CD14-positive monocyte (primary cell): ENCODE data around the gene STARD3. TPM values are rescaled to one million over a fixed set of nuclear protein-coding genes. Genes with fewer than 3 reads are reported as not detected.

Source experiments
- DNase-seq, 3 donors: peaks; one replicate each; pipeline ENCODE4 v3.0.0-alpha.2; 2011 to 2022
- H2AFZ ChIP-seq: 2 replicates; pipeline ENCODE4 v1.6.0; 2012; ENCODE audit warnings: mild to moderate bottlenecking, low read depth, low read length, inconsistent platforms; ENCODE audit not compliant: insufficient read depth, poor library complexity, severe bottlenecking
- H3K27ac ChIP-seq, 2 donors: 1 replicate in 1 of 2; 2 replicates in 1 of 2; pipeline ENCODE4 v1.5.1; 2012 to 2013; ENCODE audit warnings: low read length in 2 of 2, control low read depth in 1 of 2, inconsistent platforms in 1 of 2, low read depth in 1 of 2, mild to moderate bottlenecking in 1 of 2
- H3K27me3 ChIP-seq, 2 donors: one replicate each; pipeline versions ENCODE4 v1.6.0 to v1.6.1; 2011 to 2013; ENCODE audit warnings: low read length in 2 of 2; ENCODE audit not compliant: control insufficient read depth in 2 of 2, insufficient read depth in 2 of 2
- H3K36me3 ChIP-seq, 2 donors: replicated peaks in 1 of 2; 1 replicate in 1 of 2; 2 replicates in 1 of 2; pipeline versions ENCODE4 v1.5.1 to v1.6.1; 2012 to 2013; ENCODE audit warnings: low read length in 2 of 2, control low read depth in 1 of 2, inconsistent platforms in 1 of 2, mild to moderate bottlenecking in 1 of 2; ENCODE audit not compliant: insufficient read depth in 2 of 2, control insufficient read depth in 1 of 2
- H3K4me1 ChIP-seq, 2 donors: 1 replicate in 1 of 2; 2 replicates in 1 of 2; pipeline versions ENCODE4 v1.5.1 to v1.6.1; 2012 to 2013; ENCODE audit warnings: low read length in 2 of 2, control low read depth in 1 of 2, inconsistent platforms in 1 of 2, mild to moderate bottlenecking in 1 of 2, moderate library complexity in 1 of 2; ENCODE audit not compliant: insufficient read depth in 2 of 2, control insufficient read depth in 1 of 2
- H3K4me2 ChIP-seq: replicated peaks from 2 replicates; pipeline ENCODE3; 2012; ENCODE audit warnings: low read length, moderate library complexity, mild to moderate bottlenecking; ENCODE audit not compliant: poor library complexity, severe bottlenecking; ENCODE audit errors: extremely low read depth
- H3K4me3 ChIP-seq, 3 experiments: fragments of 200-600 bp in 1 of 3; sonication (generic) in 1 of 3; replicated peaks in 1 of 3; 1 replicate in 2 of 3; 2 replicates in 1 of 3; pipeline ENCODE4 v1.5.1; 2011 to 2013; ENCODE audit warnings: low read length in 3 of 3, mild to moderate bottlenecking in 3 of 3, control low read depth in 2 of 3, low read depth in 2 of 3, inconsistent platforms in 1 of 3, moderate library complexity in 1 of 3
- H3K79me2 ChIP-seq: 2 replicates; pipeline ENCODE4 v1.6.0; 2012; ENCODE audit warnings: mild to moderate bottlenecking, control low read depth, inconsistent platforms, low read length, moderate library complexity; ENCODE audit not compliant: insufficient read depth
- H3K9ac ChIP-seq: 2 replicates; pipeline ENCODE4 v1.6.0; 2017; ENCODE audit warnings: low read length, mild to moderate bottlenecking; ENCODE audit not compliant: insufficient read depth, poor library complexity, severe bottlenecking
- H3K9me3 ChIP-seq, 2 donors: replicated peaks in 1 of 2; 1 replicate in 1 of 2; 2 replicates in 1 of 2; pipeline versions ENCODE4 v1.5.1 to v1.6.1; 2012 to 2013; ENCODE audit warnings: low read length in 2 of 2, control low read depth in 1 of 2; ENCODE audit not compliant: control insufficient read depth in 1 of 2, insufficient read depth in 1 of 2
- H4K20me1 ChIP-seq: 2 replicates; pipeline ENCODE4 v1.6.0; 2012; ENCODE audit warnings: mild to moderate bottlenecking, low read length, control low read depth, moderate library complexity; ENCODE audit not compliant: insufficient read depth
- H3K27ac Mint-ChIP-seq, 7 donors: one replicate each; pipeline ENCODE4 v1.8.0; 2020; ENCODE audit warnings: mild to moderate bottlenecking in 7 of 7, mixed read lengths in 7 of 7, moderate library complexity in 6 of 7, inconsistent platforms in 2 of 7
- H3K27me3 Mint-ChIP-seq, 3 donors: one replicate each; pipeline ENCODE4 v1.8.0; 2021 to 2022; ENCODE audit warnings: low read depth in 3 of 3, mild to moderate bottlenecking in 3 of 3, mixed read lengths in 3 of 3, moderate library complexity in 3 of 3, inconsistent platforms in 1 of 3
- H3K36me3 Mint-ChIP-seq, 2 donors: one replicate each; pipeline ENCODE4 v1.8.0; 2020; ENCODE audit warnings: mixed read lengths in 2 of 2, inconsistent platforms in 1 of 2, mild to moderate bottlenecking in 1 of 2
- H3K4me1 Mint-ChIP-seq: one replicate; pipeline ENCODE4 v1.8.0; 2020; ENCODE audit warnings: mild to moderate bottlenecking, mixed read lengths
- H3K4me3 Mint-ChIP-seq, 2 donors: one replicate each; pipeline ENCODE4 v1.8.0; 2020; ENCODE audit warnings: mild to moderate bottlenecking in 2 of 2, mixed read lengths in 2 of 2, moderate library complexity in 1 of 2
- H3K9me3 Mint-ChIP-seq, 7 donors: one replicate each; pipeline ENCODE4 v1.8.0; 2020 to 2022; ENCODE audit warnings: mixed read lengths in 7 of 7, mild to moderate bottlenecking in 6 of 7, moderate library complexity in 6 of 7, inconsistent platforms in 2 of 7
- WGBS: methylation state at CpG from one replicate; pipeline ENCODE4 v1.1.5; 2013; ENCODE audit warnings: missing lambda C conversion rate; ENCODE audit not compliant: insufficient coverage; 5-methylcytosine and 5-hydroxymethylcytosine counted together
- intact Hi-C, 2 donors: fragments of 100-400 bp; cut with micrococcal nuclease; formaldehyde crosslinking; loops; one replicate each; pipeline versions ENCODE4 v1.15.0 to v1.15.1; 2023
- polyA plus RNA-seq, 3 donors: library from polyadenylated mRNA; depleted of rRNA in 1 of 3; unstranded in 2 of 3; stranded (reverse) in 1 of 3; fragments of 300-500 nt in 2 of 3; fragments of >200 nt in 1 of 3; fragmentation: Illumina TruSeq in 2 of 3; gene quantifications; 1 replicate in 2 of 3; 2 replicates in 1 of 3; pipeline ENCODE4 v1.2.3, GENCODE V29; 2012 to 2021
- TF ChIP-seq, protein P1 (sequence below): fragments of 200-600 bp; IDR thresholded peaks from one replicate; pipeline ENCODE4 v1.8.0; 2022; ENCODE audit warnings: antibody characterized with exemption, mild to moderate bottlenecking

STARD3 gene
- polyA plus RNA-seq, 3 donors, result 35.1 to 114 (median 45.3) TPM

DNA sequence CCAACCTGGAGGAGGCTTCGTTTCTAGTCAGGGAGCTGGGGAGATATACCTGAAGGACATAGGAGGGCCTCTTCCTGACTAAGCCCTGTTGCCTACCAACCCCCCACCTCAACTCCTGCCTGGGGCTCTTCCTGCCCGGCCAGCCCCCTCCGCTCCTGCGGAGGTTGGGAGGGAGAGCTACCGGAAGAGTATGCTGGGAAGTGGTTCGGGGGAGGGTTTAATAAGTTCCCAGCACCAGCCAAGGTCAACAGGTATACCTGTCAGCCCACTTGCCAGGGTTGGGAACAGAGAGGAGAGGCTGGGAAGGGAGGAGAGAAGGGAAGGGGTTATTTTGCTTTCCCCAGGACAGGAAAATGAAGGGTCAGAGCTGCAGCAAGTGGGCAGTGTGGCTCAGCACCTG, 5.5 kb upstream of the STARD3 start:
- peaks cover 31 to 38% (median 37%) of the 10 kb centered on the region in 3 donors for H3K27me3 Mint-ChIP-seq
- no peaks in the 10 kb centered on the region for H3K79me2 ChIP-seq
- no peaks in the 10 kb centered on the region for H3K36me3 Mint-ChIP-seq
- H3K9ac ChIP-seq, result no peak overlapping the region
- WGBS, result 31% methylated on average over 3 of the region's 6 CpGs
- H4K20me1 ChIP-seq, result no peaks in the 10 kb centered on the region
- no peaks in the 10 kb centered on the region for H3K36me3 ChIP-seq
- no peak overlapping the region for H3K4me3 ChIP-seq
- no peaks in the 10 kb centered on the region for H3K9me3 ChIP-seq
- intact Hi-C loops, result no loop called here
- H3K4me3 Mint-ChIP-seq, result peak overlapping the region; percentile 6 to 32
- no peak overlapping the region for H2AFZ ChIP-seq
- H3K4me1 ChIP-seq, result peaks cover 28 to 45% of the 10 kb centered on the region in 2 donors
- no peak for DNase-seq
- H3K27me3 ChIP-seq, result peaks cover 8 to 26% of the 10 kb centered on the region in 2 donors
- H3K27ac ChIP-seq, result no peak overlapping the region
- H3K9me3 Mint-ChIP-seq, result peaks cover 0 to 7% (median 0%) of the 10 kb centered on the region in 7 donors
- TF ChIP-seq, protein P1, sequence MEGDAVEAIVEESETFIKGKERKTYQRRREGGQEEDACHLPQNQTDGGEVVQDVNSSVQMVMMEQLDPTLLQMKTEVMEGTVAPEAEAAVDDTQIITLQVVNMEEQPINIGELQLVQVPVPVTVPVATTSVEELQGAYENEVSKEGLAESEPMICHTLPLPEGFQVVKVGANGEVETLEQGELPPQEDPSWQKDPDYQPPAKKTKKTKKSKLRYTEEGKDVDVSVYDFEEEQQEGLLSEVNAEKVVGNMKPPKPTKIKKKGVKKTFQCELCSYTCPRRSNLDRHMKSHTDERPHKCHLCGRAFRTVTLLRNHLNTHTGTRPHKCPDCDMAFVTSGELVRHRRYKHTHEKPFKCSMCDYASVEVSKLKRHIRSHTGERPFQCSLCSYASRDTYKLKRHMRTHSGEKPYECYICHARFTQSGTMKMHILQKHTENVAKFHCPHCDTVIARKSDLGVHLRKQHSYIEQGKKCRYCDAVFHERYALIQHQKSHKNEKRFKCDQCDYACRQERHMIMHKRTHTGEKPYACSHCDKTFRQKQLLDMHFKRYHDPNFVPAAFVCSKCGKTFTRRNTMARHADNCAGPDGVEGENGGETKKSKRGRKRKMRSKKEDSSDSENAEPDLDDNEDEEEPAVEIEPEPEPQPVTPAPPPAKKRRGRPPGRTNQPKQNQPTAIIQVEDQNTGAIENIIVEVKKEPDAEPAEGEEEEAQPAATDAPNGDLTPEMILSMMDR, result no peak
- H3K4me2 ChIP-seq, result no peak overlapping the region
- H3K4me1 Mint-ChIP-seq, result peaks cover 39% of the 10 kb centered on the region
- peak overlapping the region in 3 of 7 donors; percentile 20 to 48 (median 46) for H3K27ac Mint-ChIP-seq

DNA sequence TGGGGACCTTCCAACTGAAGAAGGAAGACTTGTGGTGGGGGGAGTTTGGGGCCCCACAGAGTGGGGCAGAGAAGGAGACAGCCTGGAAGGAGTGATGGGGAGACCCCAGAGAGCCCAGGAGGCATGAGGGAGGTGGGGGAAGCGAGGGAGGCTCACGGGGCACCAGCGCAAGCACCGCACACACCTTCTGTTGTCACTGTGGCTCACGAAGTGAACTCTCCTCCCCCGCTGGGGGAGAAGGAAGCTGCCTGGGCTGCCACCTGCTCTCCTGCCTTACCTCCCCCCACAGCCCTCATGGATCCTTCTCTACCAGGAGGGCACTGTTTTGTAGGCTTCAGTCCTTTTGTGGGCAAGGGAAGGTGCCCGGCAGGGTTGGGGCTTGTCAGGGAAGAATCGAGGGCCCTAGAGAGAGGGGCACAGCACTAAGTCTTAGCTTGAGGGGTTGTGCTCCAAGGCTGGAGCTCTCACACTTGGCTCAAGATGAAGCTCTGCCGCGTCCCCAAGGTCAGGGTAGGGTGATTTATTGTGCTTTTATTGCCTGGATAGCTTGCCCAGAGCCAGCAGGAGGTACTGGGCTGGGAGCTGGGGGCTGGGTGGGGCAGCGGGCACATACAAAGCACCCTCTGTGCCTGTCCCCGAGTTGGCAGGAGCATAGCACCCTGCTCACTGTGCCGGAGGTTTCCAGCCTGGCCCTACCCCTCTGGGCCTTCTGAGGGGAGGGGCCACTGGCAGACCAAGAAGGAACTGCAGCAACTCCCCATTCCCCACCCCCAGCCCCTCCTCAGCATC, 4.6 kb upstream of the STARD3 start:
- Histone ChIP-seq H3K36me3 (no peaks in the 10 kb centered on the region), H3K79me2 (peaks cover 6% of the 10 kb centered on the region), H2AFZ (no peak overlapping the region), H3K27me3 (peaks cover 1 to 18% of the 10 kb centered on the region in 2 donors), H3K9me3 (no peaks in the 10 kb centered on the region), H4K20me1 (no peaks in the 10 kb centered on the region), H3K4me1 (peaks cover 32 to 43% of the 10 kb centered on the region in 2 donors), H3K4me2 (no peak overlapping the region), H3K4me3 (no peak overlapping the region), H3K9ac (no peak overlapping the region), H3K27ac (no peak overlapping the region)
- 57% methylated on average over 11 of the region's 13 CpGs for WGBS
- peaks cover 0 to 3% (median 0%) of the 10 kb centered on the region in 7 donors for H3K9me3 Mint-ChIP-seq
- H3K27ac Mint-ChIP-seq, result no peak overlapping the region
- H3K27me3 Mint-ChIP-seq, result peaks cover 25 to 29% (median 28%) of the 10 kb centered on the region in 3 donors
- peaks cover 41% of the 10 kb centered on the region for H3K4me1 Mint-ChIP-seq
- no peaks in the 10 kb centered on the region for H3K36me3 Mint-ChIP-seq
- intact Hi-C loops, result no loop called here
- TF ChIP-seq, protein P1, result no peak
- no peak overlapping the region for H3K4me3 Mint-ChIP-seq
- no peak for DNase-seq
